HuH-7.5 (cell line): ENCODE data around the gene NOXO1.
"Not testable (repeated sequence)": the region's sequence is repeated elsewhere in the genome, so short reads cannot be mapped to it uniquely, and the experiment has no call there.

Experiments used
- DNase-seq: peaks from one replicate; pipeline ENCODE4 v3.0.0; 2011; ENCODE audit warnings: low spot score

Gene NOXO1

GRCh38 chr16:1981398-1981836 is at the start of gene NOXO1:
TSS of gene NOXO1 (minus strand) at chr16:1981469. CDS start at chr16:1981179, 290 bp downstream.
- no peak for DNase-seq

GRCh38 chr16:2030036-2030435 is 48.8 kb upstream of the NOXO1 start:
- no peak for DNase-seq

- DNase-seq = no peak
Observed at GRCh38 chr16:2029350-2029749, 48.1 kb upstream of the NOXO1 start.

GRCh38 chr16:2028620-2029220 is 47.5 kb upstream of the NOXO1 start:
- no peak for DNase-seq

- DNase-seq = no peak
Observed at GRCh38 chr16:2028146-2028545, 46.9 kb upstream of the NOXO1 start.

GRCh38 chr16:2027024-2028010 is 46.0 kb upstream of the NOXO1 start:
- DNase-seq = peak; percentile 81

GRCh38 chr16:2026461-2027023 is 45.3 kb upstream of the NOXO1 start, which contains the start of gene NHERF2:
TSS of gene NHERF2 (plus strand) at chr16:2026902. CDS start at chr16:2027006, 104 bp downstream.
- peak; percentile 79 for DNase-seq

- no peak for DNase-seq
Observed at GRCh38 chr16:2025878-2026460, 44.7 kb upstream of the NOXO1 start.

- DNase-seq = no peak
Observed at GRCh38 chr16:2025251-2025650, 44.0 kb upstream of the NOXO1 start.

GRCh38 chr16:2024032-2024420 is 42.8 kb upstream of the NOXO1 start:
- DNase-seq = no peak

- DNase-seq = peak; percentile 97
Observed at GRCh38 chr16:2023092-2024031, 42.1 kb upstream of the NOXO1 start.

- peak; percentile 87 for DNase-seq
Observed at GRCh38 chr16:2022723-2023091, 41.4 kb upstream of the NOXO1 start.

GRCh38 chr16:2019921-2020831 is 38.9 kb upstream of the NOXO1 start:
- no peak for DNase-seq

GRCh38 chr16:2019518-2019920 is 38.2 kb upstream of the NOXO1 start, which contains the start of gene NPW:
TSS of gene NPW (plus strand) at chr16:2019785.
- DNase-seq = no peak

- DNase-seq = no peak
Observed at GRCh38 chr16:2016407-2016922, 35.2 kb upstream of the NOXO1 start.

GRCh38 chr16:2015947-2016208 is 34.6 kb upstream of the NOXO1 start:
- no peak for DNase-seq

- DNase-seq = no peak
Observed at GRCh38 chr16:2015117-2015946, 34.1 kb upstream of the NOXO1 start.

GRCh38 chr16:2013527-2013926 is 32.3 kb upstream of the NOXO1 start:
- no peak for DNase-seq

- DNase-seq = not testable (repeated sequence)
Observed at GRCh38 chr16:2011726-2012125, 30.5 kb upstream of the NOXO1 start.
